ENCODE results near the gene MACROD2. TPM values are rescaled to one million over a fixed set of nuclear protein-coding genes. Genes with fewer than 3 reads are reported as not detected.

The MACROD2 gene
- total RNA-seq, 2 donors from 2014 or later = 0.94 to 10.4 TPM

- peaks cover 0 to 7% of the 10 kb centered on the region in 2 donors for H3K4me1 ChIP-seq
- H3K36me3 ChIP-seq = no peaks in the 10 kb centered on the region
- H3K27ac ChIP-seq = no peak overlapping the region
- no peaks in the 10 kb centered on the region for H3K27me3 ChIP-seq
- no peaks in the 10 kb centered on the region for H3K9me3 ChIP-seq
- TF ChIP-seq, protein P1, sequence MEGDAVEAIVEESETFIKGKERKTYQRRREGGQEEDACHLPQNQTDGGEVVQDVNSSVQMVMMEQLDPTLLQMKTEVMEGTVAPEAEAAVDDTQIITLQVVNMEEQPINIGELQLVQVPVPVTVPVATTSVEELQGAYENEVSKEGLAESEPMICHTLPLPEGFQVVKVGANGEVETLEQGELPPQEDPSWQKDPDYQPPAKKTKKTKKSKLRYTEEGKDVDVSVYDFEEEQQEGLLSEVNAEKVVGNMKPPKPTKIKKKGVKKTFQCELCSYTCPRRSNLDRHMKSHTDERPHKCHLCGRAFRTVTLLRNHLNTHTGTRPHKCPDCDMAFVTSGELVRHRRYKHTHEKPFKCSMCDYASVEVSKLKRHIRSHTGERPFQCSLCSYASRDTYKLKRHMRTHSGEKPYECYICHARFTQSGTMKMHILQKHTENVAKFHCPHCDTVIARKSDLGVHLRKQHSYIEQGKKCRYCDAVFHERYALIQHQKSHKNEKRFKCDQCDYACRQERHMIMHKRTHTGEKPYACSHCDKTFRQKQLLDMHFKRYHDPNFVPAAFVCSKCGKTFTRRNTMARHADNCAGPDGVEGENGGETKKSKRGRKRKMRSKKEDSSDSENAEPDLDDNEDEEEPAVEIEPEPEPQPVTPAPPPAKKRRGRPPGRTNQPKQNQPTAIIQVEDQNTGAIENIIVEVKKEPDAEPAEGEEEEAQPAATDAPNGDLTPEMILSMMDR (IDR thresholded peaks at IDR 0.05) = no peak
- DNase-seq (ENCODE audit: low spot score) = no peak
- H3K4me3 ChIP-seq = no peak overlapping the region
Observed at GRCh38 chr20:14914633-14915032, 919.3 kb downstream of the MACROD2 start.

- DNase-seq (ENCODE audit: low spot score) = no peak
- Histone ChIP-seq H3K4me1 (peaks cover 0 to 7% of the 10 kb centered on the region in 2 donors), H3K27me3 (no peaks in the 10 kb centered on the region), H3K27ac (no peak overlapping the region), H3K4me3 (no peak overlapping the region), H3K36me3 (no peaks in the 10 kb centered on the region), H3K9me3 (no peaks in the 10 kb centered on the region)
- TF ChIP-seq, protein P1 (IDR thresholded peaks at IDR 0.05) = no peak
Observed at GRCh38 chr20:14915356-14915755, 920.0 kb downstream of the MACROD2 start.

- no peaks in the 10 kb centered on the region for H3K9me3 ChIP-seq
- TF ChIP-seq, protein P1 (IDR thresholded peaks at IDR 0.05) = no peak
- no peak for DNase-seq (ENCODE audit: low spot score)
- peaks cover 0 to 7% of the 10 kb centered on the region in 2 donors for H3K4me1 ChIP-seq
- H3K27me3 ChIP-seq = no peaks in the 10 kb centered on the region
- no peaks in the 10 kb centered on the region for H3K36me3 ChIP-seq
- no peak overlapping the region for H3K4me3 ChIP-seq
- H3K27ac ChIP-seq = no peak overlapping the region
Observed at GRCh38 chr20:14916360-14916920, 921.1 kb downstream of the MACROD2 start.

- H3K27me3 ChIP-seq = no peaks in the 10 kb centered on the region
- H3K4me3 ChIP-seq = no peak overlapping the region
- H3K27ac ChIP-seq = no peak overlapping the region
- peaks cover 0 to 7% of the 10 kb centered on the region in 2 donors for H3K4me1 ChIP-seq
- DNase-seq (ENCODE audit: low spot score) = no peak
- TF ChIP-seq, protein P1 (IDR thresholded peaks at IDR 0.05) = no peak
- no peaks in the 10 kb centered on the region for H3K9me3 ChIP-seq
- no peaks in the 10 kb centered on the region for H3K36me3 ChIP-seq
Observed at GRCh38 chr20:14918281-14918680, 923.0 kb downstream of the MACROD2 start.

- peaks cover 0 to 7% of the 10 kb centered on the region in 2 donors for H3K4me1 ChIP-seq
- no peak for DNase-seq (ENCODE audit: low spot score)
- H3K9me3 ChIP-seq = no peaks in the 10 kb centered on the region
- no peak overlapping the region for H3K4me3 ChIP-seq
- H3K27ac ChIP-seq = no peak overlapping the region
- H3K36me3 ChIP-seq = no peaks in the 10 kb centered on the region
- no peaks in the 10 kb centered on the region for H3K27me3 ChIP-seq
- TF ChIP-seq, protein P1 (IDR thresholded peaks at IDR 0.05) = no peak
Observed at GRCh38 chr20:14918976-14919375, 923.7 kb downstream of the MACROD2 start.

DNA sequence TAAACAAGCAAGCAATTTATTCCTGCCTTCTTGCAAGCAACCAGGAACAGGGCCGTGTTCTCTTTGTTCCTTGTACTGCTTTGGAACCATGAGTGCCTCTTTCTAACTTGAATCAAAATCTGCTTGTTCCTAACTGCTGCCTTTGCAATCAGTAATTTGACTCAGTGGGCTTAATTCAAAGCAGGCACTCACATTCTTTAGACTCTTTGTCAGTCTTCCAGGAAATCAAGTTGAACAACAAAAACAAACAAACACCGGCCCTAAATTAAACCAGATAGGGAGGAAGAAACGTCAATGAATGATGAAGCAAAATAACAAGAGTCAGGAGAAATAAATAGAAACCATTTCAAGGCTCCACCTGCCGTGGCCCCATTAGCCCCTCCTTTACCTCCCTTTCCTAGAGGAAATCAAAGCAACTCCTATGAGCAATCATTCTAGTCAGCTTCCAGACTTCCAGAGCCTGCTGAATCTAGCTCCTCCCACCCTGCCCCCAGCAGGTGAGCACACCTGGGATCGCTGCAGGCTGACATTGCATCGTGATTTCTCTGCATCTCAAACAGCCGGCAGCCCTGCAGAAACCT lies 924.3 kb downstream of the MACROD2 start:
- no peak overlapping the region for H3K4me3 ChIP-seq

More for the DNA sequence above, 924.3 kb downstream of the MACROD2 start:
- no peak overlapping the region for H3K27ac ChIP-seq
- no peaks in the 10 kb centered on the region for H3K36me3 ChIP-seq
- TF ChIP-seq, protein P1 (IDR thresholded peaks at IDR 0.05) = no peak
- H3K27me3 ChIP-seq = no peaks in the 10 kb centered on the region
- DNase-seq (ENCODE audit: low spot score) = no peak
- peaks cover 0 to 7% of the 10 kb centered on the region in 2 donors for H3K4me1 ChIP-seq
- no peaks in the 10 kb centered on the region for H3K9me3 ChIP-seq

Measured in right atrium auricular region (tissue), 2 donors.